HEK293 (cell line): ENCODE measurements around the gene PAM.

Experiments
- CTCF ChIA-PET: fragments of 350-600 bp; formaldehyde crosslinking; extraction: SDS; loops from one replicate; lab custom pipeline; 2021; ENCODE audit warnings: antibody characterized with exemption; lab: Yijun Ruan, JAX
- POLR2A ChIA-PET: fragments of 300-600 bp; formaldehyde crosslinking; extraction: SDS; loops from one replicate; lab custom pipeline; 2020; ENCODE audit warnings: antibody characterized with exemption, inconsistent platforms; lab: Yijun Ruan, JAX
- H3K27ac ChIP-seq: fragments of 200-500 bp; sonication (Bioruptor generic); 2 replicates; pipeline ENCODE4 v1.5.1; 2014; ENCODE audit warnings: low read depth, low read length, control low read depth, inconsistent platforms; ENCODE audit errors: extremely low read depth
- H3K36me3 ChIP-seq, 2 experiments: fragments of 200-500 bp in 1 of 2; sonication (Bioruptor generic) in 1 of 2; 1 replicate in 1 of 2; 2 replicates in 1 of 2; pipeline ENCODE4 v1.5.1; 2014 to 2017; ENCODE audit warnings: inconsistent platforms in 2 of 2, low read length in 2 of 2; ENCODE audit not compliant: control insufficient read depth in 2 of 2, insufficient read depth in 1 of 2
- H3K4me1 ChIP-seq: fragments of 200-500 bp; sonication (Bioruptor generic); 2 replicates; pipeline ENCODE4 v1.5.1; 2014; ENCODE audit warnings: mild to moderate bottlenecking, low read length, inconsistent platforms; ENCODE audit not compliant: control insufficient read depth, insufficient read depth
- H3K4me3 ChIP-seq: 2 replicates; pipeline ENCODE4 v1.5.1; 2011; ENCODE audit warnings: low read depth, mild to moderate bottlenecking, control low read depth, low read length, moderate library complexity
- H3K9me3 ChIP-seq: fragments of 200-500 bp; sonication (Bioruptor generic); 2 replicates; pipeline ENCODE4 v1.5.1; 2014; ENCODE audit warnings: low read depth, low read length, inconsistent platforms; ENCODE audit not compliant: control insufficient read depth, insufficient read depth
- KLF16 ChIP-seq: fragments of 450-650 bp; formaldehyde crosslinking; IDR thresholded peaks from 2 replicates; pipeline ENCODE4 v1.5.1; 2017; ENCODE audit warnings: missing biosample characterization, missing genetic modification characterization
- SETDB1 ChIP-seq: IDR thresholded peaks from one replicate; pipeline ENCODE4 v1.6.1; 2017; ENCODE audit warnings: mild to moderate bottlenecking, low read length, moderate library complexity, mixed read lengths; ENCODE audit not compliant: insufficient read length
- SP2 ChIP-seq: fragments of 450-650 bp; formaldehyde crosslinking; IDR thresholded peaks from 2 replicates; pipeline ENCODE4 v1.5.1; 2016; ENCODE audit warnings: missing biosample characterization, missing genetic modification characterization
- TSHZ1 ChIP-seq: fragments of 450-650 bp; formaldehyde crosslinking; IDR thresholded peaks from 2 replicates; pipeline ENCODE4 v1.5.1; 2016; ENCODE audit warnings: missing biosample characterization, missing genetic modification characterization, borderline replicate concordance
- ZBTB26 ChIP-seq: fragments of 450-650 bp; formaldehyde crosslinking; optimal IDR thresholded peaks from 2 replicates; pipeline ENCODE3; 2016; ENCODE audit warnings: missing biosample characterization, mild to moderate bottlenecking, missing genetic modification characterization
- ZEB2 ChIP-seq: fragments of 450-650 bp; formaldehyde crosslinking; IDR thresholded peaks from 2 replicates; pipeline ENCODE4 v1.5.1; 2016; ENCODE audit warnings: missing biosample characterization, missing genetic modification characterization
- ZNF112 ChIP-seq: fragments of 450-650 bp; formaldehyde crosslinking; IDR thresholded peaks from 2 replicates; pipeline ENCODE4 v1.5.0; 2017; ENCODE audit warnings: missing biosample characterization, missing genetic modification characterization
- ZNF311 ChIP-seq: fragments of 450-650 bp; formaldehyde crosslinking; IDR thresholded peaks from 2 replicates; pipeline ENCODE4 v1.5.1; 2017; ENCODE audit warnings: missing biosample characterization, missing genetic modification characterization, borderline replicate concordance
- ZNF514 ChIP-seq: fragments of 450-650 bp; formaldehyde crosslinking; IDR thresholded peaks from 2 replicates; pipeline ENCODE4 v1.5.1; 2016; ENCODE audit warnings: missing biosample characterization, missing genetic modification characterization
- ZNF596 ChIP-seq: fragments of 450-650 bp; IDR thresholded peaks from 2 replicates; pipeline ENCODE4 v1.5.0; 2018; ENCODE audit warnings: missing biosample characterization, mild to moderate bottlenecking, missing genetic modification characterization, moderate library complexity
- ZNF658 ChIP-seq: fragments of 450-650 bp; formaldehyde crosslinking; IDR thresholded peaks from 2 replicates; pipeline ENCODE4; 2016; ENCODE audit warnings: missing biosample characterization, missing genetic modification characterization
- ZNF664 ChIP-seq: fragments of 450-650 bp; formaldehyde crosslinking; IDR thresholded peaks from 2 replicates; pipeline ENCODE4 v1.5.1; 2016; ENCODE audit warnings: missing biosample characterization, missing genetic modification characterization
- ZNF701 ChIP-seq: fragments of 450-650 bp; formaldehyde crosslinking; IDR thresholded peaks from 2 replicates; pipeline ENCODE4 v1.5.1; 2016; ENCODE audit warnings: missing biosample characterization, missing genetic modification characterization
- TF ChIP-seq, protein P1 (sequence below): fragments of 450-650 bp; formaldehyde crosslinking; IDR thresholded peaks from 2 replicates; pipeline ENCODE4 v1.5.1; 2017; ENCODE audit warnings: missing biosample characterization, missing genetic modification characterization

The PAM gene

GRCh38 chr5:102933316-102933715, 178.2 kb downstream of the PAM start:
- Histone ChIP-seq H3K36me3 (no peaks in the 10 kb centered on the region), H3K4me1 (peaks cover 2% of the 10 kb centered on the region; the same call in 1 of the 2 replicates), H3K27ac (no peak overlapping the region), H3K9me3 (no peaks in the 10 kb centered on the region), H3K4me3 (no peak overlapping the region)
- POLR2A ChIA-PET, result no interaction called here
- CTCF ChIA-PET, result interaction anchor here (0.5 kb wide), 1 partner anchor 36 kb away, joined by 3 read pairs; no protein-coding TSS in a partner anchor
- TF ChIP-seq ZNF311 (tag by site-specific recombination), result no peak
- no peak for TF ChIP-seq ZNF596 (tag by site-specific recombination)
- TF ChIP-seq, protein P1, sequence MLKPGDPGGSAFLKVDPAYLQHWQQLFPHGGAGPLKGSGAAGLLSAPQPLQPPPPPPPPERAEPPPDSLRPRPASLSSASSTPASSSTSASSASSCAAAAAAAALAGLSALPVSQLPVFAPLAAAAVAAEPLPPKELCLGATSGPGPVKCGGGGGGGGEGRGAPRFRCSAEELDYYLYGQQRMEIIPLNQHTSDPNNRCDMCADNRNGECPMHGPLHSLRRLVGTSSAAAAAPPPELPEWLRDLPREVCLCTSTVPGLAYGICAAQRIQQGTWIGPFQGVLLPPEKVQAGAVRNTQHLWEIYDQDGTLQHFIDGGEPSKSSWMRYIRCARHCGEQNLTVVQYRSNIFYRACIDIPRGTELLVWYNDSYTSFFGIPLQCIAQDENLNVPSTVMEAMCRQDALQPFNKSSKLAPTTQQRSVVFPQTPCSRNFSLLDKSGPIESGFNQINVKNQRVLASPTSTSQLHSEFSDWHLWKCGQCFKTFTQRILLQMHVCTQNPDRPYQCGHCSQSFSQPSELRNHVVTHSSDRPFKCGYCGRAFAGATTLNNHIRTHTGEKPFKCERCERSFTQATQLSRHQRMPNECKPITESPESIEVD, result no peak
- no peak for TF ChIP-seq ZBTB26 (tag by site-specific recombination)
- no peak for TF ChIP-seq ZNF701 (tag by site-specific recombination)
- TF ChIP-seq SP2 (tag by site-specific recombination), result no peak
- no peak for TF ChIP-seq TSHZ1 (tag by site-specific recombination)

GRCh38 chr5:102933721-102934459, 178.8 kb downstream of the PAM start:
- TF ChIP-seq ZNF311 (tag by site-specific recombination), result no peak
- no peak for TF ChIP-seq ZEB2 (tag by site-specific recombination)
- TF ChIP-seq, all 188 proteins: peak for 0
- no peak overlapping the region for H3K4me3 ChIP-seq
- POLR2A ChIA-PET, result no interaction called here
- no peak overlapping the region for H3K27ac ChIP-seq
- H3K9me3 ChIP-seq, result no peaks in the 10 kb centered on the region
- CTCF ChIA-PET, result interaction anchor here (0.5 kb wide), 1 partner anchor 36 kb away, joined by 3 read pairs; no protein-coding TSS in a partner anchor
- H3K36me3 ChIP-seq, result no peaks in the 10 kb centered on the region
- peaks cover 2% of the 10 kb centered on the region; the same call in 1 of the 2 replicates for H3K4me1 ChIP-seq

- Histone ChIP-seq H3K27ac (no peak overlapping the region), H3K4me3 (no peak overlapping the region), H3K9me3 (no peaks in the 10 kb centered on the region), H3K4me1 (peaks cover 2% of the 10 kb centered on the region; the same call in 1 of the 2 replicates), H3K36me3 (no peaks in the 10 kb centered on the region)
- ChIA-PET CTCF (interaction anchor here (0.6 to 0.9 kb wide), 2 partner anchors 38 to 256 kb away, joined by 3 read pairs; no protein-coding TSS in a partner anchor), POLR2A (no interaction called here)
- TF ChIP-seq ZNF112 (no peak), ZNF514 (tag by site-specific recombination) (no peak), ZNF658 (tag by site-specific recombination) (no peak), ZNF664 (tag by site-specific recombination) (no peak), SETDB1 (no peak), KLF16 (tag by site-specific recombination) (no peak)
Observed at GRCh38 chr5:102937894-102938293, 182.8 kb downstream of the PAM start.
